IMR-90 (cell line): ENCODE results near the gene EIF3K. TPM values are rescaled to one million over a fixed set of nuclear protein-coding genes. Genes with fewer than 3 reads are reported as not detected.

ENCODE experiments used
- ATAC-seq: fragments of 200-7000 bp; cut with Tn5 transposase; 2 replicates; pipeline ENCODE4 v1.9.1; 2020; ENCODE audit warnings: low read depth, mild to moderate bottlenecking, moderate library complexity
- BruUV-seq: library from RNA; stranded (reverse); fragments of 400-500 nt; replicated peaks from 2 replicates; lab custom pipeline; 2021; lab: Mats Ljungman, UMichigan
- CTCF ChIA-PET: fragments of 300-600 bp; formaldehyde crosslinking; extraction: SDS; loops from one replicate; lab custom pipeline; 2021; ENCODE audit warnings: antibody characterized with exemption; lab: Yijun Ruan, JAX
- POLR2A ChIA-PET: fragments of 300-600 bp; sonication (Branson Sonifier 250); formaldehyde crosslinking; loops from one replicate; lab custom pipeline; 2022; ENCODE audit warnings: antibody characterized with exemption; ENCODE audit not compliant: unreplicated experiment; lab: Charles Lee
- DNase-seq: peaks from one replicate; pipeline ENCODE4 v3.0.0; 2013
- H2AFZ ChIP-seq: replicated peaks from 2 replicates; pipeline ENCODE3; 2013; ENCODE audit warnings: low read length, mild to moderate bottlenecking; ENCODE audit not compliant: poor library complexity
- H2AK5ac ChIP-seq: 2 replicates; pipeline ENCODE4 v1.6.1; 2013; ENCODE audit warnings: low read depth, low read length, inconsistent platforms
- H2AK9ac ChIP-seq: replicated peaks from 2 replicates; pipeline ENCODE3; 2013; ENCODE audit warnings: mild to moderate bottlenecking, low read depth, low read length, moderate library complexity; ENCODE audit not compliant: poor library complexity
- H2BK120ac ChIP-seq: 2 replicates; pipeline ENCODE4 v1.6.1; 2013; ENCODE audit warnings: low read depth, low read length, inconsistent platforms
- H2BK15ac ChIP-seq: 3 replicates; pipeline ENCODE4 v1.6.1; 2013; ENCODE audit warnings: low read depth, low read length, inconsistent platforms
- H2BK20ac ChIP-seq: 2 replicates; pipeline ENCODE4 v1.6.1; 2013; ENCODE audit warnings: low read depth, mild to moderate bottlenecking, inconsistent platforms, low read length, moderate library complexity
- H2BK5ac ChIP-seq: 2 replicates; pipeline ENCODE4 v1.6.1; 2013; ENCODE audit warnings: mild to moderate bottlenecking, low read depth, low read length, inconsistent platforms; ENCODE audit not compliant: poor library complexity, severe bottlenecking
- H3K14ac ChIP-seq: replicated peaks from 2 replicates; pipeline ENCODE4 v1.6.1; 2013; ENCODE audit warnings: low read depth, low read length, inconsistent platforms
- H3K18ac ChIP-seq: 2 replicates; pipeline ENCODE4 v1.6.1; 2013; ENCODE audit warnings: low read depth, low read length, control low read depth
- H3K23ac ChIP-seq: 2 replicates; pipeline ENCODE4 v1.6.1; 2013; ENCODE audit warnings: low read depth, low read length, inconsistent platforms
- H3K27ac ChIP-seq: 2 replicates; pipeline ENCODE4 v1.5.1; 2013; ENCODE audit warnings: mild to moderate bottlenecking, control low read depth, low read length; ENCODE audit not compliant: insufficient read depth
- H3K27me3 ChIP-seq: 2 replicates; pipeline ENCODE4 v1.6.1; 2013; ENCODE audit warnings: low read length; ENCODE audit not compliant: control insufficient read depth, insufficient read depth
- H3K36me3 ChIP-seq: 2 replicates; pipeline ENCODE4 v1.6.1; 2013; ENCODE audit warnings: low read length, mixed read lengths; ENCODE audit not compliant: control insufficient read depth, insufficient read depth
- H3K4ac ChIP-seq: 2 replicates; pipeline ENCODE4 v1.6.1; 2013; ENCODE audit warnings: low read depth, low read length, inconsistent platforms
- H3K4me1 ChIP-seq: 2 replicates; pipeline ENCODE4 v1.6.1; 2013; ENCODE audit warnings: low read length, mixed read lengths; ENCODE audit not compliant: control insufficient read depth, insufficient read depth
- H3K4me2 ChIP-seq: 2 replicates; pipeline ENCODE4 v1.6.1; 2013; ENCODE audit warnings: low read depth, mild to moderate bottlenecking, control low read depth, low read length, moderate library complexity
- H3K4me3 ChIP-seq: 2 replicates; pipeline ENCODE4 v1.5.1; 2013; ENCODE audit warnings: low read depth, mild to moderate bottlenecking, control low read depth, low read length, moderate library complexity; ENCODE audit not compliant: insufficient read depth
- H3K56ac ChIP-seq: 2 replicates; pipeline ENCODE4 v1.6.1; 2013; ENCODE audit warnings: low read length, inconsistent platforms; ENCODE audit not compliant: insufficient read depth; ENCODE audit errors: extremely low read depth
- H3K79me1 ChIP-seq, 2 experiments: 2 replicates each; pipeline ENCODE4 v1.6.1; 2013; ENCODE audit warnings: low read length in 2 of 2, inconsistent platforms in 1 of 2, low read depth in 1 of 2
- H3K9ac ChIP-seq: 2 replicates; pipeline ENCODE4 v1.6.1; 2013; ENCODE audit warnings: low read depth, low read length, control low read depth
- H3K9me1 ChIP-seq: 2 replicates; pipeline ENCODE4 v1.6.1; 2013; ENCODE audit warnings: low read length, inconsistent platforms; ENCODE audit not compliant: insufficient read depth
- H3K9me3 ChIP-seq: 2 replicates; pipeline ENCODE4 v1.6.1; 2013; ENCODE audit warnings: low read length; ENCODE audit not compliant: control insufficient read depth, insufficient read depth
- H4K20me1 ChIP-seq: 2 replicates; pipeline ENCODE4 v1.6.1; 2013; ENCODE audit warnings: low read length, inconsistent platforms; ENCODE audit not compliant: insufficient read depth
- H4K5ac ChIP-seq: 2 replicates; pipeline ENCODE4 v1.6.1; 2013; ENCODE audit warnings: mild to moderate bottlenecking, low read depth, low read length, control low read depth
- H4K8ac ChIP-seq, 2 experiments: 2 replicates each; pipeline ENCODE4 v1.6.1; 2013; ENCODE audit warnings: low read depth in 2 of 2, low read length in 2 of 2, control low read depth in 1 of 2, inconsistent platforms in 1 of 2
- H4K91ac ChIP-seq: 2 replicates; pipeline ENCODE4 v1.6.1; 2013; ENCODE audit warnings: low read depth, low read length, inconsistent platforms; ENCODE audit not compliant: insufficient read depth
- BHLHE40 ChIP-seq: fragments of 150-350 bp; IDR thresholded peaks from 2 replicates; pipeline ENCODE4 v1.6.1; 2016; ENCODE audit warnings: mild to moderate bottlenecking, low read depth, low read length
- CEBPB ChIP-seq: IDR thresholded peaks from 2 replicates; pipeline ENCODE4 v1.6.1; 2012; ENCODE audit warnings: low read depth, low read length, improper control_type of control experiment
- CHD1 ChIP-seq: IDR thresholded peaks from 2 replicates; pipeline ENCODE4 v1.6.1; 2012; ENCODE audit warnings: low read depth, low read length, improper control_type of control experiment
- FOS ChIP-seq: fragments of 150-350 bp; IDR thresholded peaks from 2 replicates; pipeline ENCODE4 v1.6.1; 2016; ENCODE audit warnings: low read depth, low read length
- MXI1 ChIP-seq: IDR thresholded peaks from 2 replicates; pipeline ENCODE4 v1.6.1; 2012; ENCODE audit warnings: low read depth, mild to moderate bottlenecking, low read length, moderate library complexity, borderline replicate concordance
- RAD21 ChIP-seq: IDR thresholded peaks from 2 replicates; pipeline ENCODE4 v1.6.1; 2012; ENCODE audit warnings: low read length, improper control_type of control experiment
- RCOR1 ChIP-seq: IDR thresholded peaks from 2 replicates; pipeline ENCODE4 v1.6.1; 2012; ENCODE audit warnings: mild to moderate bottlenecking, low read length, improper control_type of control experiment; ENCODE audit not compliant: insufficient replicate concordance
- RFX5 ChIP-seq: IDR thresholded peaks from 2 replicates; pipeline ENCODE4 v1.8.0; 2012; ENCODE audit warnings: low read depth, mild to moderate bottlenecking, low read length, moderate library complexity
- SMC3 ChIP-seq: fragments of 150-350 bp; IDR thresholded peaks from 2 replicates; pipeline ENCODE4 v1.6.1; 2016; ENCODE audit warnings: low read depth, mild to moderate bottlenecking, antibody characterized with exemption, low read length, moderate library complexity
- WGBS, 2 experiments: methylation state at CpG; one replicate each; pipeline versions ENCODE4 v1.1.5 to v1.1.7; 2013; ENCODE audit warnings: missing lambda C conversion rate in 2 of 2; ENCODE audit not compliant: insufficient read length in 1 of 2; ENCODE audit errors: extremely low coverage in 2 of 2; 5-methylcytosine and 5-hydroxymethylcytosine counted together
- dilution Hi-C: fragments of 300-500 bp; cut with HindIII; formaldehyde crosslinking; loops from one replicate; pipeline ENCODE4 v1.14.3; 2018; ENCODE audit warnings: low sequenced_read_pairs; ENCODE audit not compliant: unreplicated experiment
- in situ Hi-C: fragments of 300-500 bp; cut with MboI; formaldehyde crosslinking; loops from 3 replicates; pipeline ENCODE4 v1.14.3; 2019; ENCODE audit warnings: low sequenced_read_pairs, inconsistent platforms, mixed read lengths
- intact Hi-C: fragments of 100-400 bp; cut with micrococcal nuclease; formaldehyde crosslinking; loops from 2 replicates; pipeline ENCODE4 v1.10.0; 2022
- polyA plus RNA-seq, 3 experiments: library from polyadenylated mRNA; depleted of rRNA; stranded (reverse); fragments of >200 nt; gene quantifications; 2 replicates each; pipeline ENCODE4 v1.2.3, GENCODE V29; 2012; ENCODE audit warnings: low replicate concordance in 1 of 3
- total RNA-seq: library from RNA; depleted of rRNA; stranded (reverse); fragments of >200 nt; gene quantifications from 2 replicates; pipeline ENCODE4 v1.2.3, GENCODE V29; 2012
- TF ChIP-seq, protein P1 (sequence below): conservative IDR thresholded peaks from 2 replicates; pipeline ENCODE4 v1.5.1; 2012; ENCODE audit warnings: mild to moderate bottlenecking, low read depth, low read length, improper control_type of control experiment

Gene EIF3K
- total and polyA plus RNA-seq, 2 of the 4 experiments (the other 2 are of a cell fraction): 575 to 1,137 TPM

DNA sequence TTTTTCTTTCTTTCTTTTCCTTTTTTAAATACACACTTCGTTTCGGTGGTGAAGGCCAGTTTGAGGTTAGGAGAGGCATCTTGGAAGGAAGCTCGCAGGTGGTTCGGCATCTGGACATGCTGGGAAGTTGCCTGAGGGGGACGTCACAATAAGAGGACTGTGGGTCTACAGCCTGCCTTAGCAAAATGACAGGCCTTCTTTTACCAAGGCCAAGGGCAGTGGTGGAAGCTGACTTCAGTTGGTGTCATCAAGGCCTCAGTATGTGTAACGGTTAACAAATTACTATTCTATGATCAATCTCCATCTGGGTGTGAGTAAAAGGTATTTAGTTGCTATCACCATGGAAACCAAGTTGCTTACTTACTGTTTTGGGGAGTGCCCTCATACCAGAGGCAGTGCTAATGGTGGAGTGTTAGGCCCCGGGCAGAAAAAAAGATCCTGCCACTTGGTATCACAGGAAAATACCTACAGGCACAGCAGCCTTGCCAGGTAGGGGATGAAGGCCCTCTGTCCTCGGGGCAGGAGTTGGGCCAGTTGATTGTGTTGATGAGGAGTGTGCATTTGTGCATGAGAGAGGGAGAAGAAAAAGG, 38.7 kb downstream of the EIF3K start:
- Histone ChIP-seq H2BK120ac (peak overlapping the region; percentile 99), H3K36me3 (peaks cover 17% of the 10 kb centered on the region), H2BK15ac (peak overlapping the region; percentile 86; the same call in 1 of the 3 replicates), H3K23ac (peak overlapping the region; percentile 100), H4K8ac (peak overlapping the region; percentile 48 to 96), H3K27ac (peak overlapping the region; percentile 98), H3K79me1 (peaks cover 0 to 54% of the 10 kb centered on the region in 2 experiments; a peak in 2 of 4 replicates), H3K4me1 (peaks cover 45% of the 10 kb centered on the region), H2AK5ac (peak overlapping the region; percentile 99), H3K14ac (peak overlapping the region; percentile 98), H3K56ac (peak overlapping the region; percentile 76), H3K27me3 (no peaks in the 10 kb centered on the region), H4K20me1 (peaks cover 48% of the 10 kb centered on the region), H2BK20ac (peak overlapping the region; percentile 93), H3K4ac (peak overlapping the region; percentile 99), H3K9me1 (peaks cover 29% of the 10 kb centered on the region), H2BK5ac (peak overlapping the region; percentile 99), H3K9me3 (no peaks in the 10 kb centered on the region), H2AK9ac (peak overlapping the region; percentile 75), H4K91ac (peak overlapping the region; percentile 98), H3K9ac (peak overlapping the region; percentile 83), H3K4me3 (no peak overlapping the region; the same call in 1 of the 2 replicates), H2AFZ (no peak overlapping the region), H3K4me2 (peak overlapping the region; percentile 71), H3K18ac (peak overlapping the region; percentile 96), H4K5ac (peak overlapping the region; percentile 81)
- ChIA-PET CTCF (no interaction called here), POLR2A (interaction anchor here (1.9 kb wide), 1 partner anchor 35 kb away, joined by 17 read pairs; no protein-coding TSS in a partner anchor)
- DNase-seq (peak; percentile 89), ATAC-seq (peak; percentile 8; the same call in 1 of the 2 replicates)
- in situ Hi-C loops: no loop called here
- intact Hi-C loops: loop anchor here (5.0 kb wide), 1 partner anchor 175 kb away; the partner anchor contains the start of gene ECH1
- no TSS peak for BruUV-seq
- WGBS, 2 experiments: no CpG with 5 or more reads among the region's 8 CpGs
- dilution Hi-C loops: no loop called here
- no peak for TF ChIP-seq MXI1
- peak; percentile 43; the same call in 1 of the 2 replicates for TF ChIP-seq CEBPB
- no peak for TF ChIP-seq CHD1
- no peak for TF ChIP-seq BHLHE40
- TF ChIP-seq, protein P1, sequence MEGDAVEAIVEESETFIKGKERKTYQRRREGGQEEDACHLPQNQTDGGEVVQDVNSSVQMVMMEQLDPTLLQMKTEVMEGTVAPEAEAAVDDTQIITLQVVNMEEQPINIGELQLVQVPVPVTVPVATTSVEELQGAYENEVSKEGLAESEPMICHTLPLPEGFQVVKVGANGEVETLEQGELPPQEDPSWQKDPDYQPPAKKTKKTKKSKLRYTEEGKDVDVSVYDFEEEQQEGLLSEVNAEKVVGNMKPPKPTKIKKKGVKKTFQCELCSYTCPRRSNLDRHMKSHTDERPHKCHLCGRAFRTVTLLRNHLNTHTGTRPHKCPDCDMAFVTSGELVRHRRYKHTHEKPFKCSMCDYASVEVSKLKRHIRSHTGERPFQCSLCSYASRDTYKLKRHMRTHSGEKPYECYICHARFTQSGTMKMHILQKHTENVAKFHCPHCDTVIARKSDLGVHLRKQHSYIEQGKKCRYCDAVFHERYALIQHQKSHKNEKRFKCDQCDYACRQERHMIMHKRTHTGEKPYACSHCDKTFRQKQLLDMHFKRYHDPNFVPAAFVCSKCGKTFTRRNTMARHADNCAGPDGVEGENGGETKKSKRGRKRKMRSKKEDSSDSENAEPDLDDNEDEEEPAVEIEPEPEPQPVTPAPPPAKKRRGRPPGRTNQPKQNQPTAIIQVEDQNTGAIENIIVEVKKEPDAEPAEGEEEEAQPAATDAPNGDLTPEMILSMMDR: no peak
- TF ChIP-seq SMC3: no peak
- peak; percentile 48 for TF ChIP-seq RCOR1
- no peak for TF ChIP-seq RFX5
- TF ChIP-seq FOS: peak; percentile 38; the same call in 1 of the 2 replicates
- TF ChIP-seq RAD21: 0 out of 2 replicates have a peak, but pooled peaks have one; percentile 2
